ENCODE measurements around the gene KCNH2.

- TF ChIP-seq ZNF391 (tag by site-specific recombination; IDR thresholded peaks at IDR 0.05; ENCODE audit: borderline replicate concordance, low read depth), result no peak
- no peak for TF ChIP-seq CTCF (tag by site-specific recombination; IDR thresholded peaks at IDR 0.05)
- no peak for TF ChIP-seq ZBTB17 (tag by site-specific recombination; IDR thresholded peaks at IDR 0.05)
- TF ChIP-seq ZNF274 (IDR thresholded peaks at IDR 0.05; ENCODE audit: low read length), result no peak
- TF ChIP-seq ZNF274 (tag by site-specific recombination; IDR thresholded peaks at IDR 0.05; ENCODE audit: borderline replicate concordance), result no peak
- no peak for TF ChIP-seq SETDB1 (IDR thresholded peaks at IDR 0.05; ENCODE audit: insufficient read length, low read length)
- TF ChIP-seq ZNF350 (tag by site-specific recombination; IDR thresholded peaks at IDR 0.05), result no peak
- no peak for TF ChIP-seq EGR2 (tag by site-specific recombination; IDR thresholded peaks at IDR 0.05; ENCODE audit: low read depth)
- TF ChIP-seq ZNF488 (tag by site-specific recombination; IDR thresholded peaks at IDR 0.05), result no peak
- no peak for TF ChIP-seq KLF9 (tag by site-specific recombination; IDR thresholded peaks at IDR 0.05; ENCODE audit: low read depth)
- no peak for TF ChIP-seq MEIS1 (CRISPR knock-in tag; IDR thresholded peaks at IDR 0.05; ENCODE audit: borderline replicate concordance)
- TF ChIP-seq ZSCAN23 (tag by site-specific recombination; IDR thresholded peaks at IDR 0.05), result no peak
- TF ChIP-seq ZNF792 (tag by site-specific recombination; IDR thresholded peaks at IDR 0.05), result no peak
- no peak for TF ChIP-seq ZNF175 (tag by site-specific recombination; IDR thresholded peaks at IDR 0.05)
- TF ChIP-seq ZBTB49 (tag by site-specific recombination; IDR thresholded peaks at IDR 0.05; ENCODE audit: low read depth), result no peak
Observed at GRCh38 chr7:150900675-150901074, 77.4 kb downstream of the KCNH2 start.

Data from HEK293 (cell line).